Measurements from ENCODE around the gene MAGEA6. TPM values are rescaled to one million over a fixed set of nuclear protein-coding genes. Genes with fewer than 3 reads are reported as not detected.
"Not testable (repeated sequence)": the region's sequence is repeated elsewhere in the genome, so short reads cannot be mapped to it uniquely, and the experiment has no call there.

Gene MAGEA6
- total RNA-seq, result not detected in 2 replicates

- H3K27me3 ChIP-seq (ENCODE audit: control insufficient read depth, insufficient read depth, low read length); DNase-seq (ENCODE audit: low read depth); H3K4me3 ChIP-seq (ENCODE audit: low read depth, low read length); H3K36me3 ChIP-seq (ENCODE audit: control insufficient read depth, insufficient read depth, low read length): not testable (repeated sequence)
- FAIRE-seq, result peak; percentile 88
Observed at GRCh38 chrX:152769549-152770289, at the start of gene MAGEA6. Gene MAGEA6, minus strand, starts transcription at chrX:152769689. Its CDS starts 2,039 bp downstream, at chrX:152767650.

DNA sequence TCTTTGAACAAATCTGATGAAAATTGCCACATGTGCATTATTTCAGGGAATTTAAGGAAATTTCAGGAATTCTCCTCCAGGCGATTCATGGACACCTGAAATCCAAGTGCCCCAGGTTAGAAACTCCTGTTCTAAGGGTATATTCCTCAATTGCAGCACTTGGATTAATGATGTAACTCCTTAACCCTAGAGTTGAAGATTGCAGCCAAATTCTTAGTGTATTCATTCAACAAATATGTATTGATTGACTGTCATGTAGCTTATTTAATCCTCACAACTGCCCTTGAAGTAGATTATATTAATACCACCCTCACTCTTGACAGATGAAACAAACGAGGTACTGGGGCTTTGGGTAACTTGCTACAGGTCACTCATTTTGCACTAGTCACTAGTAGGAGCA, 49.8 kb upstream of the MAGEA6 start:
- Histone ChIP-seq H3K36me3 (ENCODE audit: control insufficient read depth, insufficient read depth, low read length) (no peaks in the 10 kb centered on the region), H3K27me3 (ENCODE audit: control insufficient read depth, insufficient read depth, low read length) (no peaks in the 10 kb centered on the region), H3K4me3 (ENCODE audit: low read depth, low read length) (no peak overlapping the region)
- TF ChIP-seq CTCF (IDR thresholded peaks at IDR 0.05; ENCODE audit: insufficient read depth, low read length, severe bottlenecking), result no peak
- FAIRE-seq, result no peak
- peak; percentile 27 for DNase-seq (ENCODE audit: low read depth)

GRCh38 chrX:152818356-152818755, 48.9 kb upstream of the MAGEA6 start:
- Histone ChIP-seq H3K36me3 (ENCODE audit: control insufficient read depth, insufficient read depth, low read length) (no peaks in the 10 kb centered on the region), H3K4me3 (ENCODE audit: low read depth, low read length) (no peak overlapping the region), H3K27me3 (ENCODE audit: control insufficient read depth, insufficient read depth, low read length) (no peaks in the 10 kb centered on the region)
- DNase-seq (ENCODE audit: low read depth), result no peak
- no peak for FAIRE-seq
- TF ChIP-seq CTCF (IDR thresholded peaks at IDR 0.05; ENCODE audit: insufficient read depth, low read length, severe bottlenecking), result no peak

DNA sequence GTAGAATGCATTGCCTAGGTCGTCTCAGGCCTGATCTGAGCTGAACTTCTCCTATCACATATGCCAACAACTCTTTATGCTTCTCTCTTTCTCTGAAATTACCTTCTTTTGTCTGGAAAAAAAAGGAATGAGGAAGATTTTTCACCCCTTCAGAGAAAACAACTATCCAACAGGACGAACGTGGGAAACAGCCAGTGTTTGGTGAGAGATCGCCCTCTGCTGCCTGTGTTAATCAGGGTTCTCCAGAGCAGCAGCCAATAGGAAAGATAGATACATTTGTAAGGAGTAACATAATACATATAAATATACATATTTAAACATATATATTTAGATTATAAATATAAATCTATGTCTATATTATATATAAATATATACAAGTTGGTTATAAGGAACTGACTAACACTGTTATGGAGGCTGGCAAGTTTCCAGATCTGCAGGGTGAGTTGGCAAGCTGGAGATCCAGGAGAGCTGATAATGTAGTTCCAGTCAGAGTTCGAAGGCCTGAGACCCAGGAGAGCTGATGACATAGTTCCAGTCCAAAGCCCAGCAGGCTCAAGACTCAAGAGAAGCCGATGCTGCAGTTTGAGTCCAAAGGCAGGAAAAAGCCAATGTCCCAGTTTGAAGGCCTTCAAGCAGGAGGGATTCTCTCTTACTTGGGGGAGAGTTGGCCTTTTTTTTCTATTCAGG, 47.7 kb upstream of the MAGEA6 start:
- FAIRE-seq (no peak), DNase-seq (ENCODE audit: low read depth) (peak; percentile 36)
- no peak overlapping the region for H3K4me3 ChIP-seq (ENCODE audit: low read depth, low read length)

DNA sequence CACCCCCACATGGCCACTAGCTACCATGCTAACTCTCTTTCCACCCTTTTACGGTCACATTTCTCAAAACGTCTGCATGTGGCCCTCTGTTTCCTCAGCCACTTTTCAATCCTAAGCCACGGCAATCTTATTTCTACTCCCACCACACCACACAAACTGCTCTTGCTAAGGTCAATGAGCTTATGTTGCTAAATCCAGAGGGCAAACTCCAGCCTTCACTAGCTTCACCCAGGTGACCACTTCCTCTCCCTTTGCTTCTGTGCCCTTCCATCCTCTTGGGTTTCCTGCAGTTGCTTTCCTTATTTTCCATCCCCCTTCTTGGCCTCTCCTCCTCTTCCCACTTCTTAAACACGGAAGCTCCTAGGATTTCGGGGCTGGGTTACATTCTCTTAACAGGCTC, 44.6 kb upstream of the MAGEA6 start:
- Histone ChIP-seq H3K27me3 (ENCODE audit: control insufficient read depth, insufficient read depth, low read length) (no peaks in the 10 kb centered on the region), H3K4me3 (ENCODE audit: low read depth, low read length) (no peak overlapping the region), H3K36me3 (ENCODE audit: control insufficient read depth, insufficient read depth, low read length) (no peaks in the 10 kb centered on the region)
- no peak for FAIRE-seq
- TF ChIP-seq CTCF (IDR thresholded peaks at IDR 0.05; ENCODE audit: insufficient read depth, low read length, severe bottlenecking), result no peak
- no peak for DNase-seq (ENCODE audit: low read depth)

More for the DNA sequence above, 47.7 kb upstream of the MAGEA6 start:
- H3K36me3 ChIP-seq (ENCODE audit: control insufficient read depth, insufficient read depth, low read length), result no peaks in the 10 kb centered on the region
- no peak for TF ChIP-seq CTCF (IDR thresholded peaks at IDR 0.05; ENCODE audit: insufficient read depth, low read length, severe bottlenecking)
- H3K27me3 ChIP-seq (ENCODE audit: control insufficient read depth, insufficient read depth, low read length), result no peaks in the 10 kb centered on the region

- TF ChIP-seq CTCF (IDR thresholded peaks at IDR 0.05; ENCODE audit: insufficient read depth, low read length, severe bottlenecking), result no peak
- no peaks in the 10 kb centered on the region for H3K27me3 ChIP-seq (ENCODE audit: control insufficient read depth, insufficient read depth, low read length)
- no peak for DNase-seq (ENCODE audit: low read depth)
Observed at GRCh38 chrX:152813206-152813605, 43.7 kb upstream of the MAGEA6 start.

More at GRCh38 chrX:152813206-152813605, 43.7 kb upstream of the MAGEA6 start:
- Histone ChIP-seq H3K36me3 (ENCODE audit: control insufficient read depth, insufficient read depth, low read length) (no peaks in the 10 kb centered on the region), H3K4me3 (ENCODE audit: low read depth, low read length) (no peak overlapping the region)
- FAIRE-seq, result no peak

Measured in bronchial epithelial cell (primary cell).